ENCODE results near the gene ARMCX5.

The ARMCX5 gene

DNA sequence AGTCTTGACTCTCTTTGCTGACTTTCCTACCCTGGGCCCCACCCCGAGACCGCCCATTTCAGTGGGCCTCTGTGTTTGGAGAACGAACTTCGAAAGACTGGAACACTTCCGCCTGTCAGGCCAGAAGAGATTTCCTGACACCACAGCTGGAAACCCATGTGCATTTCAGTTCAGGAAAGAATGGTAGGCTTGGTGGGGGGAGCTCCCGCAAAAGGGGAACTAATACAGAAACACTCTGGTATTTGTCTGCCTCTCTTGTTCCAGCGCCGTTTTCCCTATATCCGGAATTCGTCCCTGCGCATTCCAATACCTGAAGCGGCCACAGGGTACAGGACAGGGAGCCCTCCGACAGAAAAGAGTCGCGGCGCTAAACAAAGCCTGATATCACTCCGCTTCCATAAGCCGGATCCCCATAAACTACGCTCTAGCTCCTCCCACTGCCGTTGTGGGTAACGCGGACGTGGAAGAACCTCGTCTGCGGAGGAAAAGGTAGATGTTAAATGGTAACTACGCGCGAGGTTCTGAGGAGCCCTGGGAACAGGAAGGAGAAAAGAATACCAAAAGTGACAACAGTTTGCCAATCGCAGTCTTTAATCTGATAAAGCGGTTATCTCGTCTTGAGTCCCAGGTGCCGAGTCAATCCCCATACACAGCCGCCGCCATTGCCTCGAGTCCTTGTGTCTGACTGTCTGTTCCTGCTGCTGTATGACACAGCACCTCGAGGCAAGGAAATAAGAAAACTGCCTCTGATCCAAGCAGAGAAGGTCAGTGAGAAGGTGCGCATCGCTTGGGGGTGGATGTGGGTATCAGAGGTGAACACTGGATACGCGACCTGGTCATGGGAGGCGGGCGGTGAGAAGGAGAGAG is at the start of gene ARMCX5:
TSS of gene ARMCX5 (plus strand) at position 432 of the 867 bp plus-strand sequence. CDS start 2,627 bp downstream, outside the sequence.
- DNase-seq (ENCODE audit: low read depth) = peak; percentile 57

DNA sequence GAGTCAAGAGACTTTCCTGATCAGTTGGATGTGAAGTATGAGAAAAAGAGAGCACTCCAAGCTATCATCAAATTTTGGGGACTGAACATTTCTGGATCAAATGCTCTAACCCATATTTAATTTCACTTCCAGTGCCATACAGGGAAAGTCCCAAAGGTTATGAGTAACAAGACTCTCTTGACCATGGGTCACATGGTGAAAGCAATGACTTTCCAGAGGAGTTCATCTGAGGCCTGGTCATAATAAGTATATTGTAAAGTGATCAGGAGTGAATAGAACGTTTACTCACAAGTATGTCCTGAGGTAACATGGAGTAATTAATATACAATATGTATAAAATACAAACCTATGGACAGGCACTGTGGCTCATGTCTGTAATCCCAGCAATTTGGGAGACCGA is 40.7 kb upstream of the ARMCX5 start:
- no peak for DNase-seq (ENCODE audit: low read depth)

DNA sequence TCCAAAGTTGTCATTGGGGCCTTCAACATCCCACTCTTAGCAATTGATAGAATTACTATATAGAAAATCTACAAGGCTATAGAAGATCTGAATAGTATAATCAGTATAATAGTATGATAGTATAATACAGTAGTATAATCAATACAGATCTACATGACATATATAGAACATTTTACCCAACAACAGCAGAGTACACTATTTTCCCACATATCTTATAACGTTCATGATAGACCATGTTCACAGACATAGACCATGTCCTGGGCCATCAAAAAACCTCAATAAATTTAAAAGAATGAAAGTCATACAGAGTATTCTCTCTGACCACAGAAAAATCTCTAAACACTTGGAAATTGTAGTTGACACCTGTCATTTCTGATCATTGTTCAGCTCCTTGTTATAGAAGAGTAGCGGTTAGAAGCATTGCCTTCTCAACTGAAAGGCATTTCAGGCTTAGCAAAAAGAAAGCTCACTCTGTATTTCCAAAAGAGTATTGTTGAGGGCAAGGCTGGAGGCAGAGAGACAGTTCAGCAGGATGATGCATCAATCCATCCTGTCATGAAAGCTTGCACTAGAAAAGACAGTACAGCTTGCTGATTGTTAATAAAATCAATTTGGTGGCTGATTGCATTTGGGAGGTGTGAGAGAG is 38.8 kb upstream of the ARMCX5 start:
- DNase-seq (ENCODE audit: low read depth) = no peak

DNA sequence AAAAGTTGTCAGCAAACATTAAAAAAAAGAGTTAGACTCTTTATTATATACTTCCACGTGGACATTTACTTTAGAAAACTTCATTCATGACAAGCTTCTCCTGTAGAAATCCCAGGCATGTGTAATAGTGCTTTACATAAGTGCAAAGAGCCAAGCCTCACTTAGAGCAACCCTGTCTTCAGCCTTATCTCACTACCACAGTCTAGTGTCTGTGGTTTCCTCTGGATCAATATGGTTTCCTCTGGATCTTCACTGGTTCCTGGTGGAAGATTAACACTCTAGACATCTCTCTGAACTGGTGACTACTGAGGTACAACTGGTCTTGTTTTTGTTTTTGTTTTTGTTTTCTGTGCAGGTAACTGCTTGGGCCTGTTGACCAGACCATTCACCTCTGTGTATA is 18.4 kb upstream of the ARMCX5 start:
- no peak for DNase-seq (ENCODE audit: low read depth)

DNA sequence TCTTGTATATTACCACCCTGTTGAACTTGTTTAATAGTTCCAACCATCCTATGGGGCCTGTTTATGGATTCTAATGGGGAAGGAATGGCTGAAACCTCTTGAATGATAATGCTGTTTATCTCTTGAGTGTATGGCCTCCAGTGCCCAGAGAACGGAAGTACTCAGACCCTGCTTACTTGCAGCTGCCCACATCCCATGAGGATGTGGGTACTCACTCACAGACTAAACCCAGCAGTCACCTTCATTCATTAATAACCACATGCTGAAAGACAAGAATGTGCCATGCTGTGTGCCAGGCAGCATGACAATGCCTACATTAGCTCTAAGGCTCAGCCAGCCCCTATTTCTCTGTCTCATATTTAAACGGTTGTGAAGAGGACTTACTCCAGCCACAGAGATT is 5.9 kb upstream of the ARMCX5 start:
- no peak for DNase-seq (ENCODE audit: low read depth)

DNA sequence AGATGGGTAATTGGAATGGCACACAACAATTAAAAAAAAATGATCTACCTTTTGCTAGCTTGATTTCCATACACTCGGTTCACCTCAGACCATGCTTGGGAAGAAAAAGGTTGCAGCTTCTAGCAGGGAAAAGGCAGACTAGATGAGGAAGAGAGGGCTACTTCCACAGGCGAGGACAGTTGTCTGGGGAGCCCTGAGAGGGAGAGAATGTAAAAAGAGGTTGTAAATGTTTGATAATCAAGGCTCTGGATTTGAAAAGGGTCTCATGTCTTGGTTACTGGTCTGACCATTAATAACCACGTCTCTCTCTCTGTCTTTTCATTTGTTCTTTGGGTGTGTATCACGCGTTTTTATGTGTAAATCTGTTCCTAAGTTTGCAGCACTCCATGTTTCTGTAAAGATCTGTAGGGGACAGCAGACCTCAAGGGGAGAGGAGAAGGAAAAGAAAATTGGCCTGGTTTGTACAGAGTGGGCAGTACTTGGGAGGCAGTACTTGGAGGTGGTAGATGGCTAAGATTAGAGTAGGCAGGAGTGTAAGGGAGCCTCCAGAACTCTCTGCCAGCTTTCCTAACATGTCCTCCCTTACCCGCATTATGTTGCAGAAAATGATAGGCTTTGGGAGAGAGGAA is 750 bp downstream of the ARMCX5 start:
- DNase-seq (ENCODE audit: low read depth) = no peak

DNA sequence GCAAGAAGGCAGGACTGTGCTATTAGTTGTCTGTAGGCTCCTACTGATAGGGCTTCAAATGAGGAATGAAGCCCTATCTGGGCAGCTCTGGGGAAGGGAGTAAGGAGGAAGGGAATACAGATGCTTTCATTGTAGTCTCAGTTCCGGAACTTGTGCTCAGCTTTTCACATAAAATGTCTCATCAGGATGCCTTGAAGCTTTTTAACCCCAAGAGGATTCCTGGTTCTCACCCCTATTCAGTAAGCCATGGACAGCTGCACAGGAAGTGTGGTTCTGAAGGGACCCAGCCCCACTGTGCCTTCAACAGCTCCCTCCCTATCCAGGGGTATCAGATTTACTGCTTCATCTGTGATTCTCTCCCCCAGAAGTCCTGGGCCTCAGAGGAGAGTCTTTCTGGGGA is 5.0 kb downstream of the ARMCX5 start:
- no peak for DNase-seq (ENCODE audit: low read depth)

DNA sequence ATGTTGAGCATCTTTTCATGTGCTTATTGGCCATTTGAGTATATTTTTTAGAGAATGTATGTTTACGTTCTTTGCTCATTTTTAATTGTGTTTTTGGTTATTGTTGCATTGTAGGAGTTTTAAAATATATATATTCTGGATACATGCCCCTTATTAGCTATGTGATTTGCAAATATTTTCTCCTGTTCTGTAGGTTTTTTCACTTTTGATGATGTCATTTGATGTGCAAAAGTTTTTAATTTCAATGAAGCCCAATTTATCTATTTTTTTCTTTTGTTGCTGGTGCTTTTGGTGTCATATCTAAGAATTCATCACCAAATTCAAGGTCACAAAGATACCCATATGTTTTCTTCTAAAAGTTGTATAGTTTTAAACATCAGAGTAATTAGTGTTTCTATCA is 6.8 kb downstream of the ARMCX5 start:
- DNase-seq (ENCODE audit: low read depth) = no peak

DNA sequence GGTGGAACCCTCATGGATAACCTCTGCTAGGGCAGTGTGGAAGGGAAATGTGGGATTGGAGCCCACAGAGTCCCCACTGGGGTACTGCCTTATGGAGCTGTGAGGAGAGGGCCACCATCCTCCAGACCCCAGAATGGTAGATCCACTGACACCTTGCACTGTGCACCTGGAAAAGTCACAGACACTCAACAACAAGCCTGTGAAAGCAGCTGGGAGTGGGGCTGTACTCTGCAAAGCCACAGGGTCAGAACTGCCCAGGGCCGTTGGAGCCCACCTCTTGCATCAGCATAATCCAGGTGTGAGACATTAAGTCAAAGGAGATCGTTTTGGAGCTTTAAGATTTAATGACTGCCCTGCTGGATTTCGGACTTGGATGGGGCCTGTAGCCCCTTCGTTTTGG is 11.6 kb downstream of the ARMCX5 start:
- DNase-seq (ENCODE audit: low read depth) = no peak

DNA sequence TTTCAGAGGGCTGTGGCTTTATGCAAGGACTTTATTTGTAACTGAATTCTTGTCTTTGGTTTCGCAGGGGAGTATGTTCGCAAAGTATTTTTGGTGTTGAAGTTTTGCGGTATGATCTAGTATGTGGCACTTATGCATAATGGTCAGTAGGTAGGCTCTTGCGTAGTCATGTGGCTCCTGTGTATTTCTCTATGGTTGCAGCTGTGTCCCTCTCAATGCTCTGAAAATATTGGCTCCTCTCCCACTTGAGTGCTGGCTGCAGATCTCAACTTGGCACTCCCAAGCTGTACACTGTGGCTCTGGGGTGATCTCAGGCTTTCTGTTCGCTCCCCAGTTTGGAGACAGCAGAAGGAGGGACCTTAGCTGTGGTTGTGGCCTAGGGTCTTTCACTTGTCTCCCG is 24.8 kb downstream of the ARMCX5 start:
- DNase-seq (ENCODE audit: low read depth) = no peak

DNA sequence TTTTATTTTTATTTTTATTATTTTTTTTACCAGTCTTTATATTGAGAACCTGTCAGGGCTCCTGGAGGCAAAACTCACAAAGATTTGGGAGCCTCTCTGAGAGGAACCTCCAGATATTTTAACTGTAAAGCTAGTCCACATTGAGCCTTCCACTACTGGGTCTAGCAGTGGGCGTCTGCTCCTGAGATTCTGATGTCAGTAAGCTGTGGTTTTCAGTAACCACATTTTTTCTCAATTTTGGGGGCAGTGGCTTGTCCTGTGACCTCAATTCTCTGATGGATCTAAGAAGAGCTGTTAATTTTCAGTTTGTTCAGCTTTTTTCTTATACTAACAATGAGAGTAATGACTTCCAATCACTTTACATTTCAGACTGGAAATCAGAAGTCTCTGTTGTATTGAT is 28.3 kb downstream of the ARMCX5 start:
- no peak for DNase-seq (ENCODE audit: low read depth)

DNA sequence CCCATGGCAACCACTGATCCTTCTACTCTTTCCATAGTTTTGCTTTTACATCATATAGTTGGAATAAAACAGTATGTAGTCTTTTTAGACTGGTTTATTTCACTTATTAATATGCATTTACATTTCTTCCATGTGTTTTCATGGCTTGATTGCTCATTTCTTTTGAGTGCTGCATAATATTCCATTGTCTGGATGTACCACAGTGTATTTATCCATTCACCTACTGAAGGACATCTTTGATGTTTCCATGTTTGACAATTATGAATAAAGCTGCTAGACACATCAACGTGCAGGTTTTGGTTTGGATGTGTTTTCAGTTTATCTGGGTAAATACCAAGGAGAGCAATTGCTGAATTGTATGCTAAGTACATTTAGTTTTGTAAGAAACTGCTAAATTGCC is 38.2 kb downstream of the ARMCX5 start:
- DNase-seq (ENCODE audit: low read depth) = no peak

DNA sequence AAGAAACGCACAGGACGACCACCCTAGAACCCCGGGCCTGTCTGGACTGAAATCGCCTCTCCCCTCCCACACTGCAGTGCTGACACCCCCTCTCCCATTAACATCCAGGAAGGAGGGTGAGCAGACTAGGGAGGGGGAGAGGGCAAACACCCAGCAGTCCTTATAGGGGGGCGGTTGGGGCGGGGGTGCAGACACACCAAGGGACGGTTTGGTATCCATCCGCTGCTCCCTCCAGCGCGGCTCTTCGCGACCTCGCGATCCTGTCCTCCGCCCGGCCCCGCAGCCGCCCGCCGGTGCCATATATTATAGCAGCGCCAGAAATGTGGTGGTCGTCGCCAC is 51.6 kb downstream of the ARMCX5 start:
- no peak for DNase-seq (ENCODE audit: low read depth)

DNA sequence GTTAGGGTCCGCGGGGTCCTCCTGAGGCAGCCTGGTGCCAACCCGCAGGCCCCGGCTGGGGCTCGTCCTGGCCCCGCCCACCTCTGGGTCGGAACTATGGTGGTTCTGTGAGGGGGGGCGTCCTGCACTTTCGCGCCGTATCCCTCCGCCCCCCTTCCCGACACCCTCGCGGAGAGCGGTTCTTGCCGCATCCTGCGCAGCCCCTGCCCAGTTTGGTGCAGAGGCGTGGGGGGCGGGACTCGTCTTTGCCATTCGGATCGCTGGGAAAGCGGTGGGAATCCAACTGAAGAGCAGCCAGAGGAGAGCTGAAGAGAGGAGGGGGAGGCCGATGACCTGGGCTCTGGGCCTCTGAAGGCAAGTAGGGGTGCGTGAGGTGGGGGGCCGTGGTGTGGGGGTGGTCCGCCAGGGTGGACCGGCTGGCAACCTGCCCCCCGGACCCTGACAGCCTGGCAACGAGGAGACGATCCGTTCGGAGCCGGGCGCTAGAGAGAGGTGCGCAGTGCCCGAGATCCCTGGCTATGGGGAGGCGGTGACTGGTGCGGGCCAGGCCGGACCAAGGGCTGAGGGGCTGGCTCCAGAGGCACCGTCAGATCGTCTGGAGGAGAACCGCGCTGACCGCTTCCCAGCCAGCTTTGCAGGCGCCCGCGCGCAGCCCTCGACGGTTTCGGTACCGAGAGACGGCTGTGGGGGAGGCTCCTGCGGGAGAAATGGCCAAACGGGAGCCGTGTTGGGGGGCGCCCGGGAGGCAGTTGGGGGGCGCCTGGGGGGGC is 52.1 kb downstream of the ARMCX5 start, which contains the start of gene GPRASP1:
TSS of gene GPRASP1 (plus strand) at position 242 of the 770 bp plus-strand sequence. CDS start 2,431 bp downstream, outside the sequence.
- peak; percentile 27 for DNase-seq (ENCODE audit: low read depth)

DNA sequence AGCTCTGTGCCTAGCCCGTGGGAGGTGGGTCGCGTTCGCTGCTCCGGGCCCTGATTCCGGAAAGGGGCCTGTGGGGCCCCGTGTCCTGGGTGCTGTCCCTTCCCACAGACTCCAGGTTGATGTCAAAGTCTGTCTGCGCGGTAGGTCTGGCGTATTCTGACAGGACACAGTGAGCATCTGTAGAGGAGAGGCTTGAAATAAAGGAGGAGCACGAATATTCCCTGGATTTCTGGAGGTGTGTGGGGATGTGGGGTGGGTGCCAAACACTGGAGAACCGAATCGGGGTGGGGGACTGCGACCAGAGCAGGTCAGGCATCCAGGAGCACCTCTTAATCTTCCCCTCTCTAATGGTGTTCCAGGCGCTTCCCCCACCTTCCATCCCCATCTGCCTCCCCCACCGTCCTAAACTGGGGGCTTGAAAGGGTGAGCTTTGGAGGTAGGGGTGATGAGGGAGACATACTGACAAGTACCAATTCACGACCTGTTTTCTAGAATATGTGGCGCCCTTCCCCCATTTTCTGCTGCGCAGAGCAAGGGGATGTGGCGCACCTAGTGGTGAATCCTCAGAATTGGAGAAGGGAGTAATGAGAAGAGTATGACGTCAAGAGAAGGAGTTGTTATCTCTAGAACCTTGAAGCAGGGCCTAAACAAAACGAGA is 52.8 kb downstream of the ARMCX5 start:
- no peak for DNase-seq (ENCODE audit: low read depth)

Data from activated T-cell treated with anti-CD3 and anti-CD28 coated beads for 24 hours (primary cell).